Loucy (cell line): ENCODE results near the gene MTHFSD.

Experiments
- H2AFZ ChIP-seq: fragments of 200-600 bp; sonication (generic); 2 replicates; pipeline ENCODE4 v1.6.0; 2016; ENCODE audit warnings: antibody characterized with exemption, mild to moderate bottlenecking, low read length, moderate library complexity
- H3F3A ChIP-seq: fragments of 200-600 bp; 2 replicates; pipeline ENCODE4 v1.6.0; 2016; ENCODE audit warnings: antibody characterized with exemption, low read depth, mild to moderate bottlenecking
- H3K27me3 ChIP-seq: fragments of 200-600 bp; sonication (generic); 2 replicates; pipeline ENCODE4 v1.6.1; 2014; ENCODE audit warnings: low read length, mild to moderate bottlenecking; ENCODE audit not compliant: insufficient read depth, poor library complexity, severe bottlenecking
- H3K36me3 ChIP-seq: fragments of 200-600 bp; sonication (generic); 2 replicates; pipeline ENCODE4 v1.6.1; 2016; ENCODE audit warnings: low read length; ENCODE audit not compliant: insufficient read depth
- H3K4me1 ChIP-seq: fragments of 200-600 bp; sonication (generic); 2 replicates; pipeline ENCODE4 v1.5.1; 2014; ENCODE audit warnings: low read length, mild to moderate bottlenecking; ENCODE audit not compliant: insufficient read depth, poor library complexity, severe bottlenecking
- H3K4me2 ChIP-seq: fragments of 200-600 bp; sonication (generic); 2 replicates; pipeline ENCODE4 v1.6.0; 2014; ENCODE audit warnings: antibody characterized with exemption, low read length, low read depth, mild to moderate bottlenecking; ENCODE audit not compliant: poor library complexity, severe bottlenecking
- H3K4me3 ChIP-seq: fragments of 200-600 bp; sonication (generic); 2 replicates; pipeline ENCODE4 v1.5.1; 2014; ENCODE audit warnings: low read length, mild to moderate bottlenecking, mixed read lengths; ENCODE audit not compliant: poor library complexity, severe bottlenecking
- H3K79me2 ChIP-seq: fragments of 200-600 bp; sonication (generic); 2 replicates; pipeline ENCODE4 v1.6.1; 2014; ENCODE audit warnings: low read length; ENCODE audit not compliant: insufficient read depth
- H3K9ac ChIP-seq: fragments of 200-600 bp; sonication (generic); 2 replicates; pipeline ENCODE4 v1.6.0; 2014; ENCODE audit warnings: mild to moderate bottlenecking, low read depth, low read length, moderate library complexity; ENCODE audit not compliant: poor library complexity, severe bottlenecking
- H3K9me2 ChIP-seq: fragments of 200-600 bp; sonication (generic); replicated peaks from 2 replicates; pipeline ENCODE4 v1.6.1; 2016; ENCODE audit warnings: low read depth, low read length, mixed read lengths
- H3K9me3 ChIP-seq: fragments of 200-600 bp; sonication (generic); 2 replicates; pipeline ENCODE4 v1.6.1; 2014; ENCODE audit warnings: mild to moderate bottlenecking, antibody characterized with exemption, low read length, low read depth; ENCODE audit not compliant: insufficient read depth
- H4K20me1 ChIP-seq: fragments of 200-600 bp; sonication (generic); 2 replicates; pipeline ENCODE4 v1.6.0; 2014; ENCODE audit warnings: antibody characterized with exemption, low read length, mild to moderate bottlenecking; ENCODE audit not compliant: insufficient read depth, poor library complexity, severe bottlenecking
- CTCF ChIP-seq: fragments of 200-600 bp; sonication (generic); conservative IDR thresholded peaks from 2 replicates; pipeline ENCODE4 v1.5.1; 2014; ENCODE audit warnings: mild to moderate bottlenecking, antibody characterized with exemption, low read length
- EZH2phosphoT487 ChIP-seq: fragments of 200-600 bp; IDR thresholded peaks from 2 replicates; pipeline ENCODE4 v1.6.1; 2018; ENCODE audit warnings: antibody characterized with exemption, mild to moderate bottlenecking, moderate library complexity, borderline replicate concordance

Gene MTHFSD

GRCh38 chr16:86580063-86580790 lies 25.2 kb upstream of the MTHFSD start:
- H3K4me1 ChIP-seq, result no peaks in the 10 kb centered on the region
- no peak overlapping the region for H3K4me2 ChIP-seq
- H3K9me3 ChIP-seq, result no peaks in the 10 kb centered on the region
- no peak overlapping the region for H3K4me3 ChIP-seq
- H2AFZ ChIP-seq, result no peak overlapping the region
- TF ChIP-seq EZH2phosphoT487, result no peak
- no peak for TF ChIP-seq CTCF
- no peaks in the 10 kb centered on the region for H3K27me3 ChIP-seq
- H3K9ac ChIP-seq, result no peak overlapping the region
- H3K9me2 ChIP-seq, result no peaks in the 10 kb centered on the region
- H3K36me3 ChIP-seq, result no peaks in the 10 kb centered on the region
- H3F3A ChIP-seq, result no peaks in the 10 kb centered on the region
- no peaks in the 10 kb centered on the region for H4K20me1 ChIP-seq
- H3K79me2 ChIP-seq, result no peaks in the 10 kb centered on the region

GRCh38 chr16:86579268-86580062 lies 24.4 kb upstream of the MTHFSD start:
- Histone ChIP-seq H3K9me2 (no peaks in the 10 kb centered on the region), H3K36me3 (no peaks in the 10 kb centered on the region), H3K4me3 (no peak overlapping the region), H3K4me2 (no peak overlapping the region), H3K4me1 (no peaks in the 10 kb centered on the region), H4K20me1 (no peaks in the 10 kb centered on the region), H3K79me2 (no peaks in the 10 kb centered on the region), H3F3A (no peaks in the 10 kb centered on the region), H3K27me3 (no peaks in the 10 kb centered on the region), H3K9ac (no peak overlapping the region), H3K9me3 (no peaks in the 10 kb centered on the region), H2AFZ (no peak overlapping the region)
- TF ChIP-seq CTCF, result no peak

GRCh38 chr16:86578611-86579267 lies 23.7 kb upstream of the MTHFSD start:
- H3K9ac ChIP-seq, result no peak overlapping the region
- no peak overlapping the region for H3K4me3 ChIP-seq
- no peaks in the 10 kb centered on the region for H3K36me3 ChIP-seq

More at GRCh38 chr16:86578611-86579267, 23.7 kb upstream of the MTHFSD start:
- Histone ChIP-seq H2AFZ (no peak overlapping the region), H3F3A (no peaks in the 10 kb centered on the region), H3K4me1 (no peaks in the 10 kb centered on the region), H4K20me1 (no peaks in the 10 kb centered on the region), H3K9me2 (no peaks in the 10 kb centered on the region), H3K27me3 (no peaks in the 10 kb centered on the region), H3K79me2 (no peaks in the 10 kb centered on the region), H3K9me3 (no peaks in the 10 kb centered on the region), H3K4me2 (no peak overlapping the region)
- TF ChIP-seq EZH2phosphoT487 (no peak), CTCF (no peak)
